GM13976 (cell line): Measurements from ENCODE around the gene ACAD10.

Experiments
- DNase-seq: peaks from one replicate; pipeline ENCODE4 v3.0.0; 2012; ENCODE audit warnings: low spot score
- in situ Hi-C: fragments of 300-500 bp; cut with MboI; formaldehyde crosslinking; loops from one replicate; pipeline ENCODE4 v1.12.0; 2022; ENCODE audit warnings: low sequenced_read_pairs, mixed read lengths, inconsistent platforms; ENCODE audit not compliant: unreplicated experiment
- TF ChIP-seq, protein P1 (sequence below): IDR thresholded peaks from 2 replicates; pipeline ENCODE4 v1.5.1; 2012; ENCODE audit warnings: borderline replicate concordance, mild to moderate bottlenecking; ENCODE audit not compliant: insufficient read depth; ENCODE audit errors: extremely low read depth, missing control alignments, control extremely low read depth

The ACAD10 gene

DNA sequence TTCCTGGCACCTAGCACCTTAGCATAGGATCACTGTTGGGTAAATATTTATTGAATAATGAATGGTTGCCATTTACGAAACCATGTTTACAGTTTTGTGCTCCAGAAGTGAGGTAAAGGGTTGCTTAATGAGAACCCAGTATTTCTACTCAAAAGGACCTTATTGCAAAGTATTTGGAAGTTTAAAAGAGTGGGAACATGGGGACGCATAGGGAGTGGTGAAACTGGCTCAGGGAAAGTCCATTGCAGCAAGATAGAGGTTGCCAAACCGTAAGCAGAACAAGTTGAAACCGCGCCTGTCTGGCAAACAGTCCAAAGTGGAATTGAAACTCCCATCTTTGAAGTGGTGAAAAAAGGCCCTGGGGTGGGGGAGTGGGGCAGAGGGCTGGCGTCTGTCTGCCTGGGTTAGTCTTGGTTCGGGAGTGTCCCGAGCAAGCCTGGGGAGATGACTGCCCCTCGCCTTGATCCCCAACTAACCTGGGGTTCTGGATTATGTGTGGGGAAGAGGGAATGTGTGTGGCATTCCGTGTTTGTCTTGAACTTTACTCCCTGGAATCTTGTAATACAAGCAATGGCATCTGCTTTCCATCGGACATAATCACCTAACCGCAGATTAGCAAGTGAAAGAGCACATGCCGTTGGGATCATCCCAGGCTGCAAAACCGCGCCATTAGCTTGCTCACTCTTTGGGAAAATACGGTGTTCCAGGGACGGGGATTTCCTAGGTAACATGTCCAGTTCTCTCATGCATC is 88.1 kb downstream of the ACAD10 start:
- peak; percentile 62 for DNase-seq
- in situ Hi-C loops, result no loop called here
- TF ChIP-seq, protein P1, sequence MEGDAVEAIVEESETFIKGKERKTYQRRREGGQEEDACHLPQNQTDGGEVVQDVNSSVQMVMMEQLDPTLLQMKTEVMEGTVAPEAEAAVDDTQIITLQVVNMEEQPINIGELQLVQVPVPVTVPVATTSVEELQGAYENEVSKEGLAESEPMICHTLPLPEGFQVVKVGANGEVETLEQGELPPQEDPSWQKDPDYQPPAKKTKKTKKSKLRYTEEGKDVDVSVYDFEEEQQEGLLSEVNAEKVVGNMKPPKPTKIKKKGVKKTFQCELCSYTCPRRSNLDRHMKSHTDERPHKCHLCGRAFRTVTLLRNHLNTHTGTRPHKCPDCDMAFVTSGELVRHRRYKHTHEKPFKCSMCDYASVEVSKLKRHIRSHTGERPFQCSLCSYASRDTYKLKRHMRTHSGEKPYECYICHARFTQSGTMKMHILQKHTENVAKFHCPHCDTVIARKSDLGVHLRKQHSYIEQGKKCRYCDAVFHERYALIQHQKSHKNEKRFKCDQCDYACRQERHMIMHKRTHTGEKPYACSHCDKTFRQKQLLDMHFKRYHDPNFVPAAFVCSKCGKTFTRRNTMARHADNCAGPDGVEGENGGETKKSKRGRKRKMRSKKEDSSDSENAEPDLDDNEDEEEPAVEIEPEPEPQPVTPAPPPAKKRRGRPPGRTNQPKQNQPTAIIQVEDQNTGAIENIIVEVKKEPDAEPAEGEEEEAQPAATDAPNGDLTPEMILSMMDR, result no peak

DNA sequence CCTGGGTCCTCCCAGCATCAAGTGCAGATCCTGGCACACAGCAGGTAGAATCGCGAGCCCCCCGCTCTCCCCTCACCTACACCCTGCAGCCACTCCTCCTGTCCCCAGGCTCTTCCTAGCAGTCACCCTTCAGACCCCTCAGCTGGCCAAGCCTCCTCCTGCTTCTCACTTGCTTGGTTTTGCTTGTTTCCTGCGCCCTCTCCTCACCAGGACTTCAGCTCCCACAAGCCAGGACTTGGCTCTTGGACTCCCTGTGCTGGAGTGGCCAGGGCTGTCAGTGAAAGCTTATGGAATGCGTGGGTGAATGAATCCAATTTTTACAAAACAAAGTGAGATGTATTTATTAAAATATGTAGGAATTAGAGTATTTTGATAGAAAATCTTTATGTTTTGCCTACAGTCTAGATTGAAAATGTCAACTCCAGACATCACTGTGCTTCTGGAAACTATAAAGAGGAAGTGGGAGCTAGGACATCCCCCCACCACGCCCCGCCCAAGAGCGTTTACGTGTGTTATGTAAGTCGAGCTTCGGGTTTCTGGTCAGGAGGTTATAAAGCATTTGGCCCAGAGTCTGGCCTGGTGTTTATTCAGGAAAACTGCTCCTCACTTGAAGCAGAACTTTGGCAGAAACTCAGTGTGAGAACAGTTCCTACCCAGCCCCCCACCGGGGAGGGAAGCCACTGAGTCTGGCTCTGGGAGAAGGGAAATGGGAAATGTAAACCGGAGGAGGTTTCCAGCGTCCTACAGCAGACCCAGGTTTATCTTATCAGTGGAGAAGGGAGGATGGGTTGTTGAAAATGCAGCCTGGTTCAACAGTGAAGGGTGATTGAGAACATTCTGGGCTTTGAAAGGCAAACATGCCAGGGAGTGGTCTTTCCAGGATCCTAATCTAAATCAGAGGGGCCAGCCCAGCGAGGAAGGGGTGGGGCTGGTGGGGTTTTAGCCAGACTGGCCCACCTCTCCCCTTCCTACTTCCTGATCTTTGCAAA is 89.6 kb downstream of the ACAD10 start:
- peak; percentile 84 for DNase-seq
- TF ChIP-seq, protein P1, result no peak

DNA sequence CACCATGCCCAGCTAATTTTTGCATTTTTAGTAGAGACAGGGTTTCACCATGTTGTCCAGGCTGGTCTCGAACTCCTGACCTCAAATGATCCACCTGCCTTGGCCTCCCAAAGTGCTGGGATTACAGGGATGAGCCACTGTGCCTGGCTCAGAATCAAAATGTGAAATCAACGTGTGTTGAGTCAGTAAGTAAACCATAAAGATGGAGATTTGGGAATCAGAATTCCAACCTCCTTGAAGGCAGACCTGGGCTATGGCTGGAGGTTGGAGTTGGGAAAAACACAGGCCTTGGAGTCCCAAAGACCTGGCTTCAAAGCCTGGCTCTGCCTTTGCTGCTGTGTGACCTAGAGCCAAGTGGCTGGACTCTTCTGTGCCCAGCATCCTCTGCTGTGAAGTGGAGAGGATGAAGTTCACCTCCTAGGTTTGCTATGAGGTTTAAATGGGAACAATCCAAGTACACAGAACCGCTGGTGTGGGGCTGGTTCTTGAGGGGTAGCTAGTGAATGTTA is 91.0 kb downstream of the ACAD10 start:
- in situ Hi-C loops, result no loop called here
- DNase-seq, result no peak
- TF ChIP-seq, protein P1, result no peak

More for the DNA sequence above, 89.6 kb downstream of the ACAD10 start:
- in situ Hi-C loops, result no loop called here

DNA sequence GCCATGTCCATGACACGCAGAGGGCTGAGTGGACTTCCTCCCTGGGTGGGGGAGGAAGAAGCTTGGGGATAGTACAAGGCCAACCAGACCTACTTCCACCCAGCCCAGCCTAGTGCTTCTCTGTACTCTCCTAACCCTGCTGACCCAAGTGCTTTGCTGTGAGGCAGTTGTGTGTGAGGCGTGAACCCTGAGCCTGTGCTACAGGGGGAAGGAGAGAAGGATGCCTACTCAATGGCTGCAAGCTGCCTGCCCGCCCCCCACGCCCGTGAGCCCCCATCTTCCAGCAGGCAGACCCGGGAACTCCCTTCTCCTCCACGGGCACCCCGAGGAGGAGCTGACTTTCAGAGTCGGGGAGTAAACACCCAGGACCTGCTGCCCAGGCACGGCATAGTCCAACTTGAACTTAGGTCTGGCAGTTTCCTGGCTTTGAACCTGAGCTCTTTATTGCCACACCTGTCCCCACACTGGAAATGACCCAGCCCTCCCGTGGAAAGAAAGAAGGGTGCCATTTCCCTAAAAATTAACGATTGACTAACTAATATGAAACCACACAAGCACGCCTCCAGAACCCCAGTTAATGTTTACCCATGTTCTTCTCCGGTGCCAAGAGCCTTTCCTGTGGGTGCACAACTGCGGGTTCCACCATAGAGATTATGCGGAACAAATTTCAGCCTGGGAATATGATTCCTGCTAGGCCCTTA is 91.6 kb downstream of the ACAD10 start:
- TF ChIP-seq, protein P1, result no peak
- in situ Hi-C loops, result no loop called here
- DNase-seq, result no peak

DNA sequence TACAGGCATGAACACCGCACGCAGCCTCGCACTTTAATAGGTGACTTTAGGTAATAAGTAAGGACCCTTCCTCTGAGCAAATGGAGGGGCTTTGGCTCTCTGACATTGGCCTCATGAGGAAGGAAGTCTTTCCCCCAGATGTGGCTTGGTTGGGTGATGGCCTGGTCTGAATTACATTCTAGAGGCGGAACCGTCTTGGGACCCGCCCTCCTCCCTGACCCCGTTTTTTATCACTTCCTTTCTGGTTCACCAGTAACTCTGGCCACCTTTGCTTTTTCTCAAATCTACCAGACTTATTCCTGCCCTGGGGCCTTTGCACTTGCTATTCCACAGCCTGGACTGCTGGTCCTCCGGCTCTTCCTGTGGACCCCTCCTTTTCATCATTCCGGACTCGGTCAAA is 94.3 kb downstream of the ACAD10 start:
- in situ Hi-C loops, result no loop called here
- TF ChIP-seq, protein P1, result no peak
- DNase-seq, result no peak

DNA sequence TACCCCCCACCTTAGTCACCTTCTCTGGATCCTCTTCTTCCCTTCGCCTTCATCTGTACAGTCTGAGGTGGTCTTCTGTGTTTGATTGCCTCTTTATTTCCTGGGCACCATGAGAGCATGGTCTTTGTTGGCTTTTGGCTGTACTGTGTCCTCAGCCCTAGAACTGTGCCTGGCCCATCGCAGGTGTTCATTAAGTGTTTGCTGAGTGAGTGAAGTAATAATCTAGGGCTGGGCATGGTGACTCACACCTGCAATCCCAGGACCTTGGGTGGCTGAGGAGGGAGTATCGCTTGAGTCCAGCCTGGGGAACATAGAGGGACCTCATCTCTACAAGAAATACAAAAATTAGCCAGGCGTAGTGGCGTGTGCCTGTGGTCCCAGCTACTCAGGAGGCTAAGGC is 94.8 kb downstream of the ACAD10 start:
- DNase-seq, result no peak
- in situ Hi-C loops, result no loop called here
- TF ChIP-seq, protein P1, result no peak
